HCT116 (cell line): Measurements from ENCODE around the gene CREG1. TPM values are rescaled to one million over a fixed set of nuclear protein-coding genes. Genes with fewer than 3 reads are reported as not detected.

Experiments
- ATAC-seq: fragments of 200-7000 bp; cut with Tn5 transposase; 2 replicates; pipeline ENCODE4 v1.9.1; 2020; ENCODE audit warnings: mild to moderate bottlenecking, moderate library complexity
- BruUV-seq: library from RNA; stranded (reverse); fragments of 400-500 nt; replicated peaks from 2 replicates; lab custom pipeline; 2021; lab: Mats Ljungman, UMichigan
- CTCF ChIA-PET: fragments of 300-600 bp; sonication (Branson Sonifier 250); formaldehyde crosslinking; loops from one replicate; lab custom pipeline; 2021; ENCODE audit warnings: antibody characterized with exemption; lab: Charles Lee
- POLR2A ChIA-PET: fragments of 300-600, 350-600 bp; sonication (Branson Sonifier 250); formaldehyde crosslinking; loops from one replicate; lab custom pipeline; 2021; ENCODE audit warnings: antibody characterized with exemption; lab: Charles Lee
- RAD21 ChIA-PET, 2 experiments: fragments of 300-600 bp; sonication (Branson Sonifier 250); formaldehyde crosslinking; loops; one replicate each; lab custom pipeline; 2023; ENCODE audit warnings: low total read pairs in 2 of 2; ENCODE audit not compliant: uncharacterized antibody in 2 of 2, unreplicated experiment in 2 of 2, low non-redundant PET in 1 of 2; lab: Charles Lee
- DNase-seq: peaks from one replicate; pipeline ENCODE4 v3.0.0-alpha.2; 2010; ENCODE audit warnings: low read depth, low spot score
- H2AFZ ChIP-seq: fragments of 200-600 bp; shearing (Covaris generic), sonication (generic); 2 replicates; pipeline ENCODE4 v1.6.1; 2017; ENCODE audit warnings: low read depth, mixed run types, mixed read lengths, antibody characterized with exemption, low read length; ENCODE audit not compliant: poor library complexity, severe bottlenecking
- H3K27ac ChIP-seq: 2 replicates; pipeline ENCODE4 v1.5.1; 2012; ENCODE audit warnings: low read depth, low read length
- H3K27me3 ChIP-seq: fragments of 200-600 bp; sonication (generic); 2 replicates; pipeline ENCODE4 v1.6.1; 2016; ENCODE audit warnings: mixed run types, low read length, mixed read lengths; ENCODE audit not compliant: insufficient read depth
- H3K36me3 ChIP-seq, 2 experiments: fragments of 200-500 bp in 1 of 2; fragments of 200-600 bp in 1 of 2; sonication (Bioruptor generic) in 1 of 2; sonication (generic) in 1 of 2; 2 replicates each; pipeline versions ENCODE4 v1.5.1 to v1.6.1; 2014 to 2016; ENCODE audit warnings: low read length in 2 of 2, inconsistent platforms in 1 of 2, mixed read lengths in 1 of 2, mixed run types in 1 of 2; ENCODE audit not compliant: insufficient read depth in 2 of 2, control insufficient read depth in 1 of 2
- H3K4me1 ChIP-seq, 2 experiments: fragments of 200-600 bp in 1 of 2; sonication (generic) in 1 of 2; 2 replicates each; pipeline versions ENCODE4 v1.5.1 to v1.6.1; 2012 to 2017; ENCODE audit warnings: low read length in 2 of 2, inconsistent platforms in 1 of 2, mild to moderate bottlenecking in 1 of 2, mixed read lengths in 1 of 2, mixed run types in 1 of 2, moderate library complexity in 1 of 2; ENCODE audit not compliant: insufficient read depth in 2 of 2, control insufficient read depth in 1 of 2
- H3K4me2 ChIP-seq: fragments of 200-600 bp; sonication (generic); 2 replicates; pipeline ENCODE4 v1.6.1; 2017; ENCODE audit warnings: mixed run types, low read length, mixed read lengths
- H3K4me3 ChIP-seq, 2 experiments: fragments of 200-600 bp in 1 of 2; sonication (generic) in 1 of 2; replicated peaks in 1 of 2; 2 replicates each; pipeline ENCODE4 v1.5.1; 2011 to 2016; ENCODE audit warnings: low read length in 2 of 2, control low read depth in 1 of 2, low read depth in 1 of 2, mild to moderate bottlenecking in 1 of 2, mixed read lengths in 1 of 2, mixed run types in 1 of 2
- H3K79me2 ChIP-seq: fragments of 200-600 bp; sonication (generic); 2 replicates; pipeline ENCODE4 v1.6.1; 2017; ENCODE audit warnings: mild to moderate bottlenecking, mixed run types, low read length, moderate library complexity, mixed read lengths; ENCODE audit not compliant: insufficient read depth
- H3K9ac ChIP-seq: fragments of 200-600 bp; sonication (generic); 2 replicates; pipeline ENCODE4 v1.6.1; 2016; ENCODE audit warnings: low read length, mixed read lengths
- H3K9me2 ChIP-seq: fragments of 200-600 bp; sonication (generic), shearing (Covaris generic); 2 replicates; pipeline ENCODE4 v1.6.1; 2017; ENCODE audit warnings: mixed run types, mild to moderate bottlenecking, moderate library complexity; ENCODE audit not compliant: insufficient read depth
- H3K9me3 ChIP-seq, 2 experiments: fragments of 200-500 bp in 1 of 2; fragments of 200-600 bp in 1 of 2; sonication (Bioruptor generic) in 1 of 2; sonication (generic) in 1 of 2; 2 replicates each; pipeline ENCODE4 v1.6.1; 2014 to 2017; ENCODE audit warnings: low read length in 2 of 2, mixed read lengths in 2 of 2, inconsistent platforms in 1 of 2, low read depth in 1 of 2, mild to moderate bottlenecking in 1 of 2, mixed run types in 1 of 2, moderate library complexity in 1 of 2; ENCODE audit not compliant: control insufficient read depth in 1 of 2, insufficient read depth in 1 of 2
- H4K20me1 ChIP-seq: fragments of 200-600 bp; sonication (generic), shearing (Covaris generic); 2 replicates; pipeline ENCODE4 v1.6.1; 2017; ENCODE audit warnings: mixed run types, mild to moderate bottlenecking, moderate library complexity; ENCODE audit not compliant: insufficient read depth
- ATF3 ChIP-seq: IDR thresholded peaks from 2 replicates; pipeline ENCODE4 v1.6.1; 2012
- CBX3 ChIP-seq: IDR thresholded peaks from 2 replicates; pipeline ENCODE4 v1.6.1; 2012; ENCODE audit warnings: low read depth
- CEBPB ChIP-seq: IDR thresholded peaks from 2 replicates; pipeline ENCODE4 v1.6.1; 2012; ENCODE audit warnings: low read depth
- EGR1 ChIP-seq: IDR thresholded peaks from 2 replicates; pipeline ENCODE4 v1.6.1; 2012; ENCODE audit warnings: low read depth
- ELF1 ChIP-seq: IDR thresholded peaks from 2 replicates; pipeline ENCODE4 v1.6.1; 2012; ENCODE audit warnings: low read depth, borderline replicate concordance
- EZH2 ChIP-seq: fragments of 200-600 bp; sonication (generic); IDR thresholded peaks from 2 replicates; pipeline ENCODE4 v1.6.1; 2017; ENCODE audit warnings: antibody characterized with exemption, mixed run types
- EZH2phosphoT487 ChIP-seq: fragments of 200-600 bp; IDR thresholded peaks from 2 replicates; pipeline ENCODE4 v1.6.1; 2018; ENCODE audit warnings: antibody characterized with exemption, borderline replicate concordance
- JUND ChIP-seq: IDR thresholded peaks from 2 replicates; pipeline ENCODE4 v1.6.1; 2012
- POLR2AphosphoS5 ChIP-seq: IDR thresholded peaks from 2 replicates; pipeline ENCODE4 v1.6.1; 2011; ENCODE audit warnings: mild to moderate bottlenecking, low read depth, low read length, moderate library complexity
- RAD21 ChIP-seq: IDR thresholded peaks from 2 replicates; pipeline ENCODE4 v1.6.1; 2012; ENCODE audit warnings: low read depth, mild to moderate bottlenecking
- TCF7L2 ChIP-seq: IDR thresholded peaks from 2 replicates; pipeline ENCODE4 v1.7.0; 2011; ENCODE audit warnings: borderline replicate concordance, inconsistent platforms; ENCODE audit not compliant: insufficient read depth, insufficient read length; ENCODE audit errors: extremely low read depth
- ZNF274 ChIP-seq: fragments of 200-500 bp; sonication (Bioruptor generic); IDR thresholded peaks from 2 replicates; pipeline ENCODE4 v1.6.1; 2014; ENCODE audit warnings: mild to moderate bottlenecking, low read depth, low read length, inconsistent platforms
- intact Hi-C: fragments of 100-400 bp; cut with micrococcal nuclease; formaldehyde crosslinking; loops from 2 replicates; pipeline ENCODE4 v1.10.0; 2022
- total RNA-seq: library from RNA; stranded (reverse); gene quantifications from one replicate; pipeline ENCODE4 v1.2.1, GENCODE V29; 2021; ENCODE audit not compliant: unreplicated experiment
- TF ChIP-seq, protein P1 (sequence below): IDR thresholded peaks from 2 replicates; pipeline ENCODE4 v1.6.1; 2012; ENCODE audit warnings: low read depth
- TF ChIP-seq, protein P2 (sequence below), 3 experiments: fragments of 200-600 bp in 1 of 3; sonication (generic) in 1 of 3; IDR thresholded peaks in 2 of 3; conservative IDR thresholded peaks in 1 of 3; 2 replicates each; pipeline ENCODE4 v1.5.1; 2012 to 2017; ENCODE audit warnings: low read depth in 2 of 3, low read length in 2 of 3, antibody characterized with exemption in 1 of 3, borderline replicate concordance in 1 of 3, control low read depth in 1 of 3, mild to moderate bottlenecking in 1 of 3, mixed read lengths in 1 of 3, mixed run types in 1 of 3, moderate library complexity in 1 of 3; ENCODE audit not compliant: insufficient read depth in 1 of 3

Gene CREG1
- total RNA-seq, 1 experiment from 2014 or later, result 55.7 TPM

DNA sequence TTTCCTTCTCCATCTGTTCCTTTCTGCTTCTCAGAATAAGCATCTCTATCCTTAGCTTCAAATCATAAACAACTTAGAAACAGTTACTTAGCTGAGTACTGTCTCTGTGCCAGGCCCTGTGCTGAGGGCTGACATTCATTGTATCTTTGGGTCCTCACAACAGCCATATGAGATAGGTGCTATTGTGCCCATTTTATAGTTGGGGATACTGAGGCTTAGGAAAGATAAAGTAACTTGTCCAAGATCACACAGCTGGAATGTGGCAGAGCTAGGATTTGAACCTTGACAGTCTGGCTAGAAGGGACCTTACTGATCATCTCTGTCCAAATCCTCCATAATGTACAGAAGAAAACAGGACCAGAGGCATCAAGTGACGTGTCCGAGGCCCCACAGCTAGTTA, 60.2 kb downstream of the CREG1 start:
- RAD21 ChIA-PET, result no interaction called here
- BruUV-seq, result no TSS peak
- Histone ChIP-seq H4K20me1 (no peaks in the 10 kb centered on the region), H3K9ac (no peak overlapping the region), H3K79me2 (no peaks in the 10 kb centered on the region), H3K36me3 (no peaks in the 10 kb centered on the region), H2AFZ (no peak overlapping the region), H3K9me3 (no peaks in the 10 kb centered on the region), H3K4me1 (no peaks in the 10 kb centered on the region), H3K27ac (no peak overlapping the region), H3K27me3 (peaks cover 23% of the 10 kb centered on the region), H3K4me3 (no peak overlapping the region), H3K9me2 (no peaks in the 10 kb centered on the region), H3K4me2 (no peak overlapping the region)
- POLR2A ChIA-PET, result no interaction called here
- no peak for DNase-seq
- TF ChIP-seq CEBPB (no peak), POLR2AphosphoS5 (no peak), CBX3 (no peak), ATF3 (no peak)
- CTCF ChIA-PET, result no interaction called here
- intact Hi-C loops, result no loop called here
- ATAC-seq, result no peak

GRCh38 chr1:167492481-167492910, 61.1 kb downstream of the CREG1 start:
- H3K27me3 ChIP-seq, result peaks cover 21% of the 10 kb centered on the region
- DNase-seq (no peak), ATAC-seq (no peak)
- intact Hi-C loops, result no loop called here
- H3K79me2 ChIP-seq, result no peaks in the 10 kb centered on the region
- no peaks in the 10 kb centered on the region for H4K20me1 ChIP-seq
- BruUV-seq, result no TSS peak
- no peak overlapping the region for H3K27ac ChIP-seq
- POLR2A ChIA-PET, result no interaction called here
- RAD21 ChIA-PET, result no interaction called here
- no peaks in the 10 kb centered on the region for H3K9me2 ChIP-seq
- H2AFZ ChIP-seq, result no peak overlapping the region
- CTCF ChIA-PET, result no interaction called here
- H3K9ac ChIP-seq, result no peak overlapping the region
- no peaks in the 10 kb centered on the region for H3K9me3 ChIP-seq
- TF ChIP-seq TCF7L2 (no peak), ZNF274 (no peak), ATF3 (no peak), POLR2AphosphoS5 (no peak), EZH2 (no peak), RAD21 (no peak), EZH2phosphoT487 (no peak), ELF1 (no peak), CBX3 (no peak), EGR1 (no peak), JUND (no peak)
- TF ChIP-seq, protein P1, sequence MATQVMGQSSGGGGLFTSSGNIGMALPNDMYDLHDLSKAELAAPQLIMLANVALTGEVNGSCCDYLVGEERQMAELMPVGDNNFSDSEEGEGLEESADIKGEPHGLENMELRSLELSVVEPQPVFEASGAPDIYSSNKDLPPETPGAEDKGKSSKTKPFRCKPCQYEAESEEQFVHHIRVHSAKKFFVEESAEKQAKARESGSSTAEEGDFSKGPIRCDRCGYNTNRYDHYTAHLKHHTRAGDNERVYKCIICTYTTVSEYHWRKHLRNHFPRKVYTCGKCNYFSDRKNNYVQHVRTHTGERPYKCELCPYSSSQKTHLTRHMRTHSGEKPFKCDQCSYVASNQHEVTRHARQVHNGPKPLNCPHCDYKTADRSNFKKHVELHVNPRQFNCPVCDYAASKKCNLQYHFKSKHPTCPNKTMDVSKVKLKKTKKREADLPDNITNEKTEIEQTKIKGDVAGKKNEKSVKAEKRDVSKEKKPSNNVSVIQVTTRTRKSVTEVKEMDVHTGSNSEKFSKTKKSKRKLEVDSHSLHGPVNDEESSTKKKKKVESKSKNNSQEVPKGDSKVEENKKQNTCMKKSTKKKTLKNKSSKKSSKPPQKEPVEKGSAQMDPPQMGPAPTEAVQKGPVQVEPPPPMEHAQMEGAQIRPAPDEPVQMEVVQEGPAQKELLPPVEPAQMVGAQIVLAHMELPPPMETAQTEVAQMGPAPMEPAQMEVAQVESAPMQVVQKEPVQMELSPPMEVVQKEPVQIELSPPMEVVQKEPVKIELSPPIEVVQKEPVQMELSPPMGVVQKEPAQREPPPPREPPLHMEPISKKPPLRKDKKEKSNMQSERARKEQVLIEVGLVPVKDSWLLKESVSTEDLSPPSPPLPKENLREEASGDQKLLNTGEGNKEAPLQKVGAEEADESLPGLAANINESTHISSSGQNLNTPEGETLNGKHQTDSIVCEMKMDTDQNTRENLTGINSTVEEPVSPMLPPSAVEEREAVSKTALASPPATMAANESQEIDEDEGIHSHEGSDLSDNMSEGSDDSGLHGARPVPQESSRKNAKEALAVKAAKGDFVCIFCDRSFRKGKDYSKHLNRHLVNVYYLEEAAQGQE, result no peak
- TF ChIP-seq, protein P2, sequence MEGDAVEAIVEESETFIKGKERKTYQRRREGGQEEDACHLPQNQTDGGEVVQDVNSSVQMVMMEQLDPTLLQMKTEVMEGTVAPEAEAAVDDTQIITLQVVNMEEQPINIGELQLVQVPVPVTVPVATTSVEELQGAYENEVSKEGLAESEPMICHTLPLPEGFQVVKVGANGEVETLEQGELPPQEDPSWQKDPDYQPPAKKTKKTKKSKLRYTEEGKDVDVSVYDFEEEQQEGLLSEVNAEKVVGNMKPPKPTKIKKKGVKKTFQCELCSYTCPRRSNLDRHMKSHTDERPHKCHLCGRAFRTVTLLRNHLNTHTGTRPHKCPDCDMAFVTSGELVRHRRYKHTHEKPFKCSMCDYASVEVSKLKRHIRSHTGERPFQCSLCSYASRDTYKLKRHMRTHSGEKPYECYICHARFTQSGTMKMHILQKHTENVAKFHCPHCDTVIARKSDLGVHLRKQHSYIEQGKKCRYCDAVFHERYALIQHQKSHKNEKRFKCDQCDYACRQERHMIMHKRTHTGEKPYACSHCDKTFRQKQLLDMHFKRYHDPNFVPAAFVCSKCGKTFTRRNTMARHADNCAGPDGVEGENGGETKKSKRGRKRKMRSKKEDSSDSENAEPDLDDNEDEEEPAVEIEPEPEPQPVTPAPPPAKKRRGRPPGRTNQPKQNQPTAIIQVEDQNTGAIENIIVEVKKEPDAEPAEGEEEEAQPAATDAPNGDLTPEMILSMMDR (IDR thresholded peaks at IDR 0.05 in 2 of 3, conservative IDR thresholded peaks at IDR 0.05 in 1 of 3; ENCODE audit: borderline replicate concordance in 1 of 3, insufficient read depth in 1 of 3, low read depth in 2 of 3, low read length in 2 of 3), result no peak
- no peaks in the 10 kb centered on the region for H3K36me3 ChIP-seq
- H3K4me3 ChIP-seq, result no peak overlapping the region
- no peaks in the 10 kb centered on the region for H3K4me1 ChIP-seq
- H3K4me2 ChIP-seq, result no peak overlapping the region
